ENCODE measurements around the gene PDGFA. TPM values are rescaled to one million over a fixed set of nuclear protein-coding genes. Genes with fewer than 3 reads are reported as not detected.

The PDGFA gene
- total and polyA plus RNA-seq, 2 experiments from 2014 or later = 35.6 to 43.1 TPM

DNA sequence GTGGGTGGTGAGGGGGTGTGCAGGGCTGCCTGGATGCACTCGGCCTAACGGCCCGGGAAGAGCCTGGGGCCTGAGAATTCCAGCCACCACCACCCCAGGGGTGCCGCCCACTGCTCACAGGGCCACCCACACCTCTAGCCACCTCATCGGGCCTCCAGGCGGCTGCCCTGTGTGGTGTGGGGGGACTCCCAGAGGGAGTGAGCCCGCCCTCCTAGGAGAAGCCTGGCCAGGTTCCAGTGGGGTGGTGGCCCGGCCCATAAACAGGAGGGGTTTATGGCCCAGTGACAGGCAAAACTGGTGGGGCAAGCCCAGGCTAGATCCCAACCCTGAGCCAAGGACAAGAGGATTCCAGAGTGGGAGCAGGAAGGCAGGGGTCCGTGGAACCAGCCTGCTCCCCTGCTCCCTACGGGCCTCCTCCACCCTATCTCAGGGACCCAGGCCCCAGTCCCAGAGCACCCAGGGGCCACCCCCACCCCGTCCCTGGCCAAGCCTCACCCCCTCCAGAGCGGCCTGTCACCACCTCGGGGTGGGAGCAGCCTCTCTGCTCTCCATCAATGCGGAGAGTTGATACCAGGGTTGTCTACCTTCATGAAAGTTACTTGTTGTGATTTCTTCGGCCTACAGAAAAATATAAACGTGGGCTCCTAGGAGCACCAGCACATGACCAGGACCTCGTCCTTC lies 20.2 kb upstream of the PDGFA start:
- H4K20me1 ChIP-seq (replicated peaks; ENCODE audit: insufficient read depth) = no peaks in the 10 kb centered on the region
- H3K9me2 ChIP-seq (ENCODE audit: insufficient read depth) = no peaks in the 10 kb centered on the region
- no peak for DNase-seq (ENCODE audit: low spot score)
- peak overlapping the region; percentile 16; the same call in 1 of the 2 replicates for H3K27ac Mint-ChIP-seq
- H3K27me3 Mint-ChIP-seq (ENCODE audit: insufficient read depth, low read depth, poor library complexity) = peaks cover 20% of the 10 kb centered on the region
- no peak overlapping the region for H3K4me2 ChIP-seq
- H3K4me1 ChIP-seq (ENCODE audit: insufficient read depth) = peaks cover 3% of the 10 kb centered on the region; the same call in 1 of the 2 replicates
- H3K4me3 ChIP-seq = no peak overlapping the region
- no peaks in the 10 kb centered on the region for H3K36me3 ChIP-seq (ENCODE audit: insufficient read depth)
- ATAC-seq = peak; percentile 5
- H2AFZ ChIP-seq = no peak overlapping the region
- no peaks in the 10 kb centered on the region for H3K79me2 ChIP-seq (replicated peaks; ENCODE audit: insufficient read depth)
- TF ChIP-seq CREB1 (CRISPR knock-in tag; IDR thresholded peaks at IDR 0.05; ENCODE audit: low read depth) (no peak), ZNF331 (CRISPR knock-in tag; IDR thresholded peaks at IDR 0.05; ENCODE audit: low read depth) (no peak), EZH2phosphoT487 (IDR thresholded peaks at IDR 0.05; ENCODE audit: unreplicated experiment) (no peak), EZH2 (IDR thresholded peaks at IDR 0.05; ENCODE audit: low read depth, unreplicated experiment) (no peak), ZNF114 (CRISPR knock-in tag; IDR thresholded peaks at IDR 0.05) (no peak), NANOG (IDR thresholded peaks at IDR 0.05; ENCODE audit: borderline replicate concordance) (no peak), POLR2AphosphoS5 (IDR thresholded peaks at IDR 0.05; ENCODE audit: low read depth) (no peak)
- TF ChIP-seq, protein P1, sequence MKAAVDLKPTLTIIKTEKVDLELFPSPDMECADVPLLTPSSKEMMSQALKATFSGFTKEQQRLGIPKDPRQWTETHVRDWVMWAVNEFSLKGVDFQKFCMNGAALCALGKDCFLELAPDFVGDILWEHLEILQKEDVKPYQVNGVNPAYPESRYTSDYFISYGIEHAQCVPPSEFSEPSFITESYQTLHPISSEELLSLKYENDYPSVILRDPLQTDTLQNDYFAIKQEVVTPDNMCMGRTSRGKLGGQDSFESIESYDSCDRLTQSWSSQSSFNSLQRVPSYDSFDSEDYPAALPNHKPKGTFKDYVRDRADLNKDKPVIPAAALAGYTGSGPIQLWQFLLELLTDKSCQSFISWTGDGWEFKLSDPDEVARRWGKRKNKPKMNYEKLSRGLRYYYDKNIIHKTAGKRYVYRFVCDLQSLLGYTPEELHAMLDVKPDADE (IDR thresholded peaks at IDR 0.05) = no peak
- TF ChIP-seq, protein P2, sequence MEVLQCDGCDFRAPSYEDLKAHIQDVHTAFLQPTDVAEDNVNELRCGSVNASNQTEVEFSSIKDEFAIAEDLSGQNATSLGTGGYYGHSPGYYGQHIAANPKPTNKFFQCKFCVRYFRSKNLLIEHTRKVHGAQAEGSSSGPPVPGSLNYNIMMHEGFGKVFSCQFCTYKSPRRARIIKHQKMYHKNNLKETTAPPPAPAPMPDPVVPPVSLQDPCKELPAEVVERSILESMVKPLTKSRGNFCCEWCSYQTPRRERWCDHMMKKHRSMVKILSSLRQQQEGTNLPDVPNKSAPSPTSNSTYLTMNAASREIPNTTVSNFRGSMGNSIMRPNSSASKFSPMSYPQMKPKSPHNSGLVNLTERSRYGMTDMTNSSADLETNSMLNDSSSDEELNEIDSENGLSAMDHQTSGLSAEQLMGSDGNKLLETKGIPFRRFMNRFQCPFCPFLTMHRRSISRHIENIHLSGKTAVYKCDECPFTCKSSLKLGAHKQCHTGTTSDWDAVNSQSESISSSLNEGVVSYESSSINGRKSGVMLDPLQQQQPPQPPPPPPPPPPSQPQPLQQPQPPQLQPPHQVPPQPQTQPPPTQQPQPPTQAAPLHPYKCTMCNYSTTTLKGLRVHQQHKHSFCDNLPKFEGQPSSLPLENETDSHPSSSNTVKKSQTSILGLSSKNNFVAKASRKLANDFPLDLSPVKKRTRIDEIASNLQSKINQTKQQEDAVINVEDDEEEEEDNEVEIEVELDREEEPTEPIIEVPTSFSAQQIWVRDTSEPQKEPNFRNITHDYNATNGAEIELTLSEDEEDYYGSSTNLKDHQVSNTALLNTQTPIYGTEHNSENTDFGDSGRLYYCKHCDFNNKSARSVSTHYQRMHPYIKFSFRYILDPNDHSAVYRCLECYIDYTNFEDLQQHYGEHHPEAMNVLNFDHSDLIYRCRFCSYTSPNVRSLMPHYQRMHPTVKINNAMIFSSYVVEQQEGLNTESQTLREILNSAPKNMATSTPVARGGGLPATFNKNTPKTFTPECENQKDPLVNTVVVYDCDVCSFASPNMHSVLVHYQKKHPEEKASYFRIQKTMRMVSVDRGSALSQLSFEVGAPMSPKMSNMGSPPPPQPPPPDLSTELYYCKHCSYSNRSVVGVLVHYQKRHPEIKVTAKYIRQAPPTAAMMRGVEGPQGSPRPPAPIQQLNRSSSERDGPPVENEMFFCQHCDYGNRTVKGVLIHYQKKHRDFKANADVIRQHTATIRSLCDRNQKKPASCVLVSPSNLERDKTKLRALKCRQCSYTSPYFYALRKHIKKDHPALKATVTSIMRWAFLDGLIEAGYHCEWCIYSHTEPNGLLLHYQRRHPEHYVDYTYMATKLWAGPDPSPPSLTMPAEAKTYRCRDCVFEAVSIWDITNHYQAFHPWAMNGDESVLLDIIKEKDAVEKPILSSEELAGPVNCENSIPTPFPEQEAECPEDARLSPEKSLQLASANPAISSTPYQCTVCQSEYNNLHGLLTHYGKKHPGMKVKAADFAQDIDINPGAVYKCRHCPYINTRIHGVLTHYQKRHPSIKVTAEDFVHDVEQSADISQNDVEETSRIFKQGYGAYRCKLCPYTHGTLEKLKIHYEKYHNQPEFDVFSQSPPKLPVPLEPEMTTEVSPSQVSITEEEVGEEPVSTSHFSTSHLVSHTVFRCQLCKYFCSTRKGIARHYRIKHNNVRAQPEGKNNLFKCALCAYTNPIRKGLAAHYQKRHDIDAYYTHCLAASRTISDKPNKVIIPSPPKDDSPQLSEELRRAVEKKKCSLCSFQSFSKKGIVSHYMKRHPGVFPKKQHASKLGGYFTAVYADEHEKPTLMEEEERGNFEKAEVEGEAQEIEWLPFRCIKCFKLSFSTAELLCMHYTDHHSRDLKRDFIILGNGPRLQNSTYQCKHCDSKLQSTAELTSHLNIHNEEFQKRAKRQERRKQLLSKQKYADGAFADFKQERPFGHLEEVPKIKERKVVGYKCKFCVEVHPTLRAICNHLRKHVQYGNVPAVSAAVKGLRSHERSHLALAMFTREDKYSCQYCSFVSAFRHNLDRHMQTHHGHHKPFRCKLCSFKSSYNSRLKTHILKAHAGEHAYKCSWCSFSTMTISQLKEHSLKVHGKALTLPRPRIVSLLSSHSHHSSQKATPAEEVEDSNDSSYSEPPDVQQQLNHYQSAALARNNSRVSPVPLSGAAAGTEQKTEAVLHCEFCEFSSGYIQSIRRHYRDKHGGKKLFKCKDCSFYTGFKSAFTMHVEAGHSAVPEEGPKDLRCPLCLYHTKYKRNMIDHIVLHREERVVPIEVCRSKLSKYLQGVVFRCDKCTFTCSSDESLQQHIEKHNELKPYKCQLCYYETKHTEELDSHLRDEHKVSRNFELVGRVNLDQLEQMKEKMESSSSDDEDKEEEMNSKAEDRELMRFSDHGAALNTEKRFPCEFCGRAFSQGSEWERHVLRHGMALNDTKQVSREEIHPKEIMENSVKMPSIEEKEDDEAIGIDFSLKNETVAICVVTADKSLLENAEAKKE (CRISPR knock-in tag; IDR thresholded peaks at IDR 0.05) = no peak
- no peak overlapping the region for H3K4me3 Mint-ChIP-seq
- H3K27me3 ChIP-seq (ENCODE audit: insufficient read depth) = no peaks in the 10 kb centered on the region
- H3F3A ChIP-seq (replicated peaks; ENCODE audit: low read depth) = no peaks in the 10 kb centered on the region
- H3K9me3 Mint-ChIP-seq = no peaks in the 10 kb centered on the region; the same call in 2 of the 3 replicates
- peaks cover 4% of the 10 kb centered on the region for H3K4me1 Mint-ChIP-seq
- H3K36me3 Mint-ChIP-seq (ENCODE audit: low read depth) = no peaks in the 10 kb centered on the region
- H3K27ac ChIP-seq (ENCODE audit: low read depth) = no peak overlapping the region

All from GM23338 (cell line).